GM23338 (cell line): Measurements from ENCODE around the gene HMCN2. TPM values are rescaled to one million over a fixed set of nuclear protein-coding genes. Genes with fewer than 3 reads are reported as not detected.

Experiments
- ATAC-seq: fragments of 200-7000 bp; cut with Tn5 transposase; 3 replicates; pipeline ENCODE4 v1.9.1; 2020
- DNase-seq: peaks from one replicate; pipeline ENCODE4 v3.0.0-alpha.2; 2015; ENCODE audit warnings: low spot score
- H2AFZ ChIP-seq: fragments of 200-600 bp; sonication (generic); 2 replicates; pipeline ENCODE4 v1.8.0; 2016; ENCODE audit warnings: antibody characterized with exemption, mild to moderate bottlenecking, moderate library complexity
- H3F3A ChIP-seq: fragments of 200-600 bp; sonication (generic); replicated peaks from 2 replicates; pipeline ENCODE4 v1.8.0; 2017; ENCODE audit warnings: antibody characterized with exemption, mixed run types, low read depth
- H3K27ac ChIP-seq: fragments of 200-600 bp; sonication (generic); 2 replicates; pipeline ENCODE4 v1.6.1; 2016; ENCODE audit warnings: low read depth
- H3K27me3 ChIP-seq: fragments of 200-600 bp; sonication (generic); 2 replicates; pipeline ENCODE4 v1.8.0; 2016; ENCODE audit warnings: mild to moderate bottlenecking, mixed run types, moderate library complexity; ENCODE audit not compliant: insufficient read depth
- H3K36me3 ChIP-seq: fragments of 200-600 bp; sonication (generic); 2 replicates; pipeline ENCODE4 v1.8.0; 2016; ENCODE audit warnings: mild to moderate bottlenecking; ENCODE audit not compliant: insufficient read depth
- H3K4me1 ChIP-seq: fragments of 200-600 bp; sonication (generic); 2 replicates; pipeline ENCODE4 v1.8.0; 2016; ENCODE audit warnings: mild to moderate bottlenecking, moderate library complexity; ENCODE audit not compliant: insufficient read depth
- H3K4me2 ChIP-seq: fragments of 200-600 bp; sonication (generic); 2 replicates; pipeline ENCODE4 v1.7.1; 2017; ENCODE audit warnings: mixed run types
- H3K4me3 ChIP-seq: fragments of 200-600 bp; sonication (generic); 2 replicates; pipeline ENCODE4 v1.6.1; 2016; ENCODE audit warnings: mixed run types
- H3K79me2 ChIP-seq: fragments of 200-600 bp; sonication (generic); replicated peaks from 2 replicates; pipeline ENCODE4 v1.8.0; 2017; ENCODE audit warnings: mild to moderate bottlenecking; ENCODE audit not compliant: insufficient read depth
- H3K9me2 ChIP-seq: fragments of 200-600 bp; sonication (generic); 2 replicates; pipeline ENCODE4 v1.8.0; 2017; ENCODE audit not compliant: insufficient read depth
- H4K20me1 ChIP-seq: fragments of 200-600 bp; sonication (generic); replicated peaks from 2 replicates; pipeline ENCODE4 v1.8.0; 2017; ENCODE audit warnings: mild to moderate bottlenecking; ENCODE audit not compliant: insufficient read depth
- H3K27ac Mint-ChIP-seq: 2 replicates; pipeline ENCODE4 v1.8.0; 2020; ENCODE audit warnings: inconsistent platforms, mild to moderate bottlenecking, moderate library complexity, mixed read lengths
- H3K27me3 Mint-ChIP-seq: 3 replicates; pipeline ENCODE4 v1.8.0; 2022; ENCODE audit warnings: low read depth, mild to moderate bottlenecking, moderate library complexity, mixed read lengths, inconsistent platforms; ENCODE audit not compliant: insufficient read depth, poor library complexity
- H3K36me3 Mint-ChIP-seq: 3 replicates; pipeline ENCODE4 v1.8.0; 2021; ENCODE audit warnings: low read depth, mild to moderate bottlenecking, inconsistent platforms, moderate library complexity, mixed read lengths
- H3K4me1 Mint-ChIP-seq: 3 replicates; pipeline ENCODE4 v1.8.0; 2020; ENCODE audit warnings: mild to moderate bottlenecking, inconsistent platforms, mixed read lengths
- H3K4me3 Mint-ChIP-seq: 3 replicates; pipeline ENCODE4 v1.8.0; 2021; ENCODE audit warnings: moderate library complexity, mild to moderate bottlenecking, inconsistent platforms, mixed read lengths
- H3K9me3 Mint-ChIP-seq: 3 replicates; pipeline ENCODE4 v1.8.0; 2020; ENCODE audit warnings: moderate library complexity, mild to moderate bottlenecking, inconsistent platforms, mixed read lengths
- CREB1 ChIP-seq: fragments of 250-450 bp; sonication (Bioruptor Pico); IDR thresholded peaks from 2 replicates; pipeline ENCODE4 v1.5.0; 2020; ENCODE audit warnings: low read depth, mild to moderate bottlenecking, moderate library complexity
- CTCF ChIP-seq, 2 experiments: fragments of 200-600 bp in 1 of 2; sonication (generic) in 1 of 2; conservative IDR thresholded peaks; 2 replicates each; pipeline versions ENCODE4 v1.5.1 to v1.6.1; 2016 to 2017; ENCODE audit warnings: antibody characterized with exemption in 2 of 2, low read depth in 2 of 2, mild to moderate bottlenecking in 2 of 2, moderate library complexity in 1 of 2
- ETS1 ChIP-seq: IDR thresholded peaks from 2 replicates; pipeline ENCODE4 v1.6.1; 2016; ENCODE audit warnings: antibody characterized with exemption
- EZH2 ChIP-seq: fragments of 200-600 bp; sonication (generic); IDR thresholded peaks from one replicate; pipeline ENCODE4 v1.8.0; 2017; ENCODE audit warnings: antibody characterized with exemption, mild to moderate bottlenecking, low read depth; ENCODE audit not compliant: unreplicated experiment
- EZH2phosphoT487 ChIP-seq: fragments of 200-600 bp; sonication (generic); IDR thresholded peaks from one replicate; pipeline ENCODE4 v1.8.1; 2018; ENCODE audit warnings: antibody characterized with exemption; ENCODE audit not compliant: unreplicated experiment
- JUNB ChIP-seq: IDR thresholded peaks from one replicate; pipeline ENCODE4 v1.6.1; 2016; ENCODE audit warnings: antibody characterized with exemption; ENCODE audit not compliant: unreplicated experiment
- NANOG ChIP-seq: IDR thresholded peaks from 2 replicates; pipeline ENCODE4 v1.6.1; 2016; ENCODE audit warnings: antibody characterized with exemption, borderline replicate concordance
- POLR2AphosphoS5 ChIP-seq: IDR thresholded peaks from 2 replicates; pipeline ENCODE4 v1.6.1; 2016; ENCODE audit warnings: antibody characterized with exemption, low read depth
- STAT1 ChIP-seq: IDR thresholded peaks from one replicate; pipeline ENCODE4 v1.6.1; 2016; ENCODE audit warnings: antibody characterized with exemption; ENCODE audit not compliant: unreplicated experiment
- ZNF331 ChIP-seq: fragments of 250-450 bp; sonication (Bioruptor Pico); IDR thresholded peaks from 2 replicates; pipeline ENCODE4 v1.5.0; 2020; ENCODE audit warnings: low read depth, mild to moderate bottlenecking, moderate library complexity
- polyA plus RNA-seq: library from polyadenylated mRNA; unstranded; fragments of >200 nt; fragmentation: Nextera tagmentation; extraction: Ambion mirVana; gene quantifications from 2 replicates; pipeline ENCODE4 v1.2.1, GENCODE V29; 2016
- total RNA-seq: library from RNA; depleted of rRNA; stranded (reverse); fragments of >200 nt; shearing (Covaris generic); gene quantifications from 2 replicates; pipeline ENCODE4 v1.2.3, GENCODE V29; 2014

Gene HMCN2
- total and polyA plus RNA-seq, 2 experiments from 2014 or later: 1.3 to 4.7 TPM

GRCh38 chr9:130311003-130311402, 45.4 kb downstream of the HMCN2 start:
- H3K27ac Mint-ChIP-seq: no peak overlapping the region
- Histone ChIP-seq H2AFZ (no peak overlapping the region), H3K79me2 (no peaks in the 10 kb centered on the region), H3K4me2 (no peak overlapping the region), H3K36me3 (no peaks in the 10 kb centered on the region), H3K4me3 (no peak overlapping the region), H3K9me2 (no peaks in the 10 kb centered on the region), H4K20me1 (no peaks in the 10 kb centered on the region), H3F3A (0 out of 2 replicates have a peak, but pooled peaks cover 3% of the 10 kb centered on the region), H3K4me1 (no peaks in the 10 kb centered on the region), H3K27ac (no peak overlapping the region), H3K27me3 (no peaks in the 10 kb centered on the region)
- H3K4me1 Mint-ChIP-seq: peaks cover 10% of the 10 kb centered on the region
- H3K36me3 Mint-ChIP-seq: peaks cover 17% of the 10 kb centered on the region
- DNase-seq (no peak), ATAC-seq (no peak)
- no peaks in the 10 kb centered on the region for H3K9me3 Mint-ChIP-seq
- no peaks in the 10 kb centered on the region for H3K27me3 Mint-ChIP-seq
- no peak overlapping the region for H3K4me3 Mint-ChIP-seq
- TF ChIP-seq ETS1 (no peak), ZNF331 (CRISPR knock-in tag) (no peak), POLR2AphosphoS5 (no peak), JUNB (no peak), STAT1 (no peak), EZH2phosphoT487 (no peak), CTCF (conservative IDR thresholded peaks at IDR 0.05; ENCODE audit: low read depth in 2 of 2) (no peak), CREB1 (CRISPR knock-in tag) (no peak)

- no peak overlapping the region for H2AFZ ChIP-seq
- 0 out of 2 replicates have a peak, but pooled peaks cover 3% of the 10 kb centered on the region for H3F3A ChIP-seq
- Mint-ChIP-seq H3K9me3 (no peaks in the 10 kb centered on the region), H3K36me3 (peaks cover 17% of the 10 kb centered on the region), H3K4me1 (peaks cover 12% of the 10 kb centered on the region), H3K27me3 (no peaks in the 10 kb centered on the region), H3K27ac (no peak overlapping the region), H3K4me3 (no peak overlapping the region)
- no peaks in the 10 kb centered on the region for H3K4me1 ChIP-seq
- no peak overlapping the region for H3K4me3 ChIP-seq
- H4K20me1 ChIP-seq: no peaks in the 10 kb centered on the region
- no peaks in the 10 kb centered on the region for H3K27me3 ChIP-seq
- no peak for DNase-seq
- H3K9me2 ChIP-seq: no peaks in the 10 kb centered on the region
- ATAC-seq: no peak
- H3K79me2 ChIP-seq: no peaks in the 10 kb centered on the region
- H3K4me2 ChIP-seq: no peak overlapping the region
- H3K36me3 ChIP-seq: no peaks in the 10 kb centered on the region
- H3K27ac ChIP-seq: no peak overlapping the region
- no peak for TF ChIP-seq POLR2AphosphoS5
- no peak for TF ChIP-seq ZNF331 (CRISPR knock-in tag)
- no peak for TF ChIP-seq EZH2
- TF ChIP-seq CREB1 (CRISPR knock-in tag): no peak
- TF ChIP-seq CTCF (conservative IDR thresholded peaks at IDR 0.05; ENCODE audit: low read depth in 2 of 2): no peak
- TF ChIP-seq NANOG: no peak
- TF ChIP-seq ETS1: no peak
These were observed 46.0 kb downstream of the HMCN2 start for GRCh38 chr9:130311408-130312140.
